Endothelial cell (in vitro differentiated cells): ENCODE measurements around the gene CAVIN1. TPM values are rescaled to one million over a fixed set of nuclear protein-coding genes. Genes with fewer than 3 reads are reported as not detected.
"Not testable (repeated sequence)": the region's sequence is repeated elsewhere in the genome, so short reads cannot be mapped to it uniquely, and the experiment has no call there.

Source experiments
- DNase-seq: peaks from one replicate; pipeline ENCODE4 v3.0.0; 2021; ENCODE audit warnings: low spot score
- H3K27ac Mint-ChIP-seq: one replicate; pipeline ENCODE4 v1.8.0; 2021; ENCODE audit warnings: mixed read lengths, inconsistent platforms; ENCODE audit not compliant: unreplicated experiment
- H3K27me3 Mint-ChIP-seq: one replicate; pipeline ENCODE4 v1.8.0; 2021; ENCODE audit warnings: mild to moderate bottlenecking, moderate library complexity, mixed read lengths, inconsistent platforms; ENCODE audit not compliant: unreplicated experiment
- H3K36me3 Mint-ChIP-seq: one replicate; pipeline ENCODE4 v1.8.0; 2021; ENCODE audit warnings: mild to moderate bottlenecking, low read depth, mixed read lengths, inconsistent platforms; ENCODE audit not compliant: unreplicated experiment
- H3K4me1 Mint-ChIP-seq: one replicate; pipeline ENCODE4 v1.8.0; 2021; ENCODE audit warnings: mild to moderate bottlenecking, mixed read lengths, inconsistent platforms; ENCODE audit not compliant: unreplicated experiment
- H3K4me3 Mint-ChIP-seq: one replicate; pipeline ENCODE4 v1.8.0; 2021; ENCODE audit warnings: mild to moderate bottlenecking, mixed read lengths, inconsistent platforms; ENCODE audit not compliant: unreplicated experiment
- H3K9me3 Mint-ChIP-seq: one replicate; pipeline ENCODE4 v1.8.0; 2021; ENCODE audit warnings: mixed read lengths, inconsistent platforms; ENCODE audit not compliant: unreplicated experiment
- total RNA-seq: library from RNA; stranded (reverse); fragmentation: NEBNext Ultra II Directional; extraction: Animal tissue kit (Norgen Biotek cat#: 25700); gene quantifications from one replicate; pipeline ENCODE4 v1.2.1, GENCODE V29; 2021; ENCODE audit not compliant: unreplicated experiment
- TF ChIP-seq, protein P1 (sequence below): fragments of 200-600 bp; sonication (generic); IDR thresholded peaks from one replicate; pipeline ENCODE4 v1.5.0; 2021; ENCODE audit warnings: antibody characterized with exemption; ENCODE audit not compliant: unreplicated experiment

CAVIN1 gene
- total RNA-seq, 1 donor from 2014 or later, result 334 TPM

- H3K4me3 Mint-ChIP-seq, result peak overlapping the region; percentile 73
- no peak overlapping the region for H3K27ac Mint-ChIP-seq
- no peak for DNase-seq
- TF ChIP-seq, protein P1, sequence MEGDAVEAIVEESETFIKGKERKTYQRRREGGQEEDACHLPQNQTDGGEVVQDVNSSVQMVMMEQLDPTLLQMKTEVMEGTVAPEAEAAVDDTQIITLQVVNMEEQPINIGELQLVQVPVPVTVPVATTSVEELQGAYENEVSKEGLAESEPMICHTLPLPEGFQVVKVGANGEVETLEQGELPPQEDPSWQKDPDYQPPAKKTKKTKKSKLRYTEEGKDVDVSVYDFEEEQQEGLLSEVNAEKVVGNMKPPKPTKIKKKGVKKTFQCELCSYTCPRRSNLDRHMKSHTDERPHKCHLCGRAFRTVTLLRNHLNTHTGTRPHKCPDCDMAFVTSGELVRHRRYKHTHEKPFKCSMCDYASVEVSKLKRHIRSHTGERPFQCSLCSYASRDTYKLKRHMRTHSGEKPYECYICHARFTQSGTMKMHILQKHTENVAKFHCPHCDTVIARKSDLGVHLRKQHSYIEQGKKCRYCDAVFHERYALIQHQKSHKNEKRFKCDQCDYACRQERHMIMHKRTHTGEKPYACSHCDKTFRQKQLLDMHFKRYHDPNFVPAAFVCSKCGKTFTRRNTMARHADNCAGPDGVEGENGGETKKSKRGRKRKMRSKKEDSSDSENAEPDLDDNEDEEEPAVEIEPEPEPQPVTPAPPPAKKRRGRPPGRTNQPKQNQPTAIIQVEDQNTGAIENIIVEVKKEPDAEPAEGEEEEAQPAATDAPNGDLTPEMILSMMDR, result no peak
- H3K27me3 Mint-ChIP-seq, result no peaks in the 10 kb centered on the region
- H3K4me1 Mint-ChIP-seq, result peaks cover 5% of the 10 kb centered on the region
- H3K36me3 Mint-ChIP-seq, result peaks cover 12% of the 10 kb centered on the region
- no peaks in the 10 kb centered on the region for H3K9me3 Mint-ChIP-seq
Observed at GRCh38 chr17:42372142-42372541, 50.9 kb downstream of the CAVIN1 start.

DNA sequence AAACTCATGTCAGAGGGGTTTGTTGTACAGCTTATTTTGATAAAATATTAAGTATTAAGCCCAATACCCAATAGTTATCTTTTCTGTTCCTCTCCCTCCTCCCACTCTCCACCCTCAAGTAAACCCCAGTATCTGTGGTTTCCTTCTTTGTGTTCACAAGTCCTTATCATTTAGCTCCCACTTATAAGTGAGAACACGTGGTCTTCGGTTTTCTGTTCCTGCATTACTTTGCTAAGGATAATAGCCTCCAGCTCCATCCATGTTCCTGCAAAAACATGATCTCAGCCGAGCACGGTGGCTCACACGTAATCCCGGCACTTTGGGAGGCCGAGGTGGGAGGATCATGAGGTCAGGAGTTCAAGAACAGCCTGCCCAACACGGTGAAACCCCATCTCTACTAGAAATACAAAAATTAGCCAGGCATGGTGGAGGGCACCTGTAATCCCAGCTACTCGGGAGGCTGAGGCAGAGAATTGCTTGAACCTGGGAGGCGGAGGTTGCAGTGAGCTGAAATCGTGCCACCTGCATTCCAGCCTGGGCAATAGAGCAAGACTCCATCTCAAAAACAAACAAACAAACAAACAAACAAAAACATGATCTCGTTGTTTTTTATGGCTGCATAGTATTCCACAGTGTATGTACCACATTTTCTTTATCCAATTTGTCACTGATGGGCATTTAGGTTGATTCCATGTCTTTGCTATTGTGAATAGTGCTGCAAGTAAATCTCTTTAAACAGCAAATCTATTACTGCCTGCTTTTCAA is 54.1 kb downstream of the CAVIN1 start:
- Mint-ChIP-seq H3K4me1 (peaks cover 12% of the 10 kb centered on the region), H3K36me3 (peaks cover 12% of the 10 kb centered on the region)
- not testable (repeated sequence) for H3K4me3 Mint-ChIP-seq, H3K9me3 Mint-ChIP-seq, DNase-seq, H3K27ac Mint-ChIP-seq, H3K27me3 Mint-ChIP-seq

GRCh38 chr17:42368310-42368709 is 54.7 kb downstream of the CAVIN1 start:
- H3K36me3 Mint-ChIP-seq, result peaks cover 12% of the 10 kb centered on the region
- H3K4me1 Mint-ChIP-seq, result peaks cover 12% of the 10 kb centered on the region
- H3K27ac Mint-ChIP-seq, H3K27me3 Mint-ChIP-seq, H3K9me3 Mint-ChIP-seq, H3K4me3 Mint-ChIP-seq, DNase-seq: not testable (repeated sequence)

DNA sequence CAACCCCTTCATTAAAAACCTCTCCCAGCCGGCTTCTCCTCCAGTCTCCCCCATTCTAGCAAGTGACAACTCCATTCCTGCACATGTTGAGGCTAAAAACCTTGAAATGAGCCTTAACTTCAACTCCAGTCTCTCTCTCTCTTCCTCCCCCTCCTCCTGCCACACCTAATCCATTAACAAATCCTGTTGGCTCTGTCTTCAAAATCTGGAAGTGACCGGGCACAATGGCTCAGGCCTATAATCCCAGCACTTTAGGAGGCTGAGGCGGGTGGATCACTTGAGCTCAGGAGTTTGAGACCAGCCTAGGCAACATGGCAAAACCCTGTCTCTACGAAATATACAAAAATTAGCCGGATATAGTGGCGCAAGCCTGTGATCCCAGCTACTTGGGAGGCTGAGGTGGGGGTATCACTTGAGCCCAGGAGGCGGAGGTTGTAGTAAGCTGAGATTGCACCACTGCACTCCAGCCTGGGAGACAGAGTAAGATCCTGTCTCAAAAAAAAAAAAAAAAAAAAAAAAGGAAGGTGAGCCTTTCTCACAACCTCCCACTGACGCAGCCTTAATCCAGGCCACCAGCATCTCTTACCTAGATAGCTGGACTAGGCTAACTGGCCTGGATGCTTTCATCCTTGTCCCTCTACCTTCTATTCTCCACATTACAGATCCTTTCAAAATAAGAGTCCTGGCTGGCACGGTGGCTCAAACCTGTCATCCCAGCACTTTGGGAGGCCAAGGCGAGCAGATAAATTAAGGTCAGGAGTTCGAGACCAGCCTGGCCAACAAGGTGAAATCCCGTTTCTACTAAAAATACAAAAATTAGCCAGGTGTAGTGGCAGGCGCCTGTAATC is 56.7 kb downstream of the CAVIN1 start:
- H3K36me3 Mint-ChIP-seq, H3K9me3 Mint-ChIP-seq, H3K27ac Mint-ChIP-seq, DNase-seq, H3K4me3 Mint-ChIP-seq, H3K27me3 Mint-ChIP-seq: not testable (repeated sequence)
- H3K4me1 Mint-ChIP-seq, result peaks cover 22% of the 10 kb centered on the region

DNA sequence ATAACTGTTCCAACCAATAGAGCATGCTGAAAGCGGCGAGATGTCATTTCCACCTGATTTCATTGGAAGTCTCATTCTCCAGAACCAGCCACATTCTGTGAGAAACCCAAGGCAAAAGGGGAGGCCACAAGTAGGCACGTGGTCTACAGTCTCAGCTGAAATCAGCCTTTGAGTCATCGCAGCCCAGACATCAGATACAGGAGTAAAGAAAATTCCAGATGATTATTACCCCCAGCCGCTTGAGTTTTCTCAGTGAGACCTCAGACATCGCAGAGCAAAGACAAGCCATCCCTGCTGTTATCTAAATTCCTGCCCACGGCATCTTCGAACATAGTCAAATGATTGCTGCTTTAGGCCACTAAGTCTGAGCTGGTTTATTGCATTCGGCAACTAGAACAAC is 57.9 kb downstream of the CAVIN1 start:
- DNase-seq, result no peak
- Mint-ChIP-seq H3K9me3 (no peaks in the 10 kb centered on the region), H3K27ac (no peak overlapping the region), H3K36me3 (no peaks in the 10 kb centered on the region), H3K27me3 (no peaks in the 10 kb centered on the region), H3K4me3 (no peak overlapping the region), H3K4me1 (peaks cover 22% of the 10 kb centered on the region)
- TF ChIP-seq, protein P1, result no peak

- Mint-ChIP-seq H3K36me3 (no peaks in the 10 kb centered on the region), H3K27me3 (no peaks in the 10 kb centered on the region), H3K4me3 (no peak overlapping the region), H3K9me3 (no peaks in the 10 kb centered on the region), H3K4me1 (peaks cover 22% of the 10 kb centered on the region), H3K27ac (no peak overlapping the region)
- TF ChIP-seq, protein P1, result no peak
- DNase-seq, result no peak
Observed at GRCh38 chr17:42363767-42364585, 59.1 kb downstream of the CAVIN1 start.
